Activated CD8-positive, alpha-beta T cell treated with anti-CD3 and anti-CD28 coated beads for 36 hours (primary cell): ENCODE measurements around the gene CABLES1. TPM values are rescaled to one million over a fixed set of nuclear protein-coding genes. Genes with fewer than 3 reads are reported as not detected.
A peak's percentile ranks its signal among the peaks of the same experiment; 100 is the strongest.

Source experiments
- ATAC-seq: fragments of 200-7000 bp; cut with Tn5 transposase; one replicate; pipeline ENCODE4 v1.10.0; 2021; ENCODE audit warnings: mild to moderate bottlenecking, moderate library complexity
- CTCF ChIA-PET: fragments of 350-600 bp; sonication (Branson Sonifier 250); formaldehyde crosslinking; loops from one replicate; lab custom pipeline; 2021; ENCODE audit warnings: antibody characterized with exemption; lab: Charles Lee
- POLR2A ChIA-PET: fragments of 350-600 bp; sonication (Branson Sonifier 250); formaldehyde crosslinking; loops from one replicate; lab custom pipeline; 2021; ENCODE audit warnings: antibody characterized with exemption; lab: Charles Lee
- DNase-seq: peaks from one replicate; pipeline ENCODE4 v3.0.0-alpha.2; 2020
- H3K27ac Mint-ChIP-seq: one replicate; pipeline ENCODE4 v1.8.0; 2021; ENCODE audit warnings: mild to moderate bottlenecking, mixed read lengths
- H3K27me3 Mint-ChIP-seq: one replicate; pipeline ENCODE4 v1.8.0; 2021; ENCODE audit warnings: mixed read lengths
- H3K36me3 Mint-ChIP-seq: one replicate; pipeline ENCODE4 v1.8.0; 2021; ENCODE audit warnings: low read depth, mixed read lengths
- H3K4me1 Mint-ChIP-seq: one replicate; pipeline ENCODE4 v1.8.0; 2021; ENCODE audit warnings: low read depth, mixed read lengths
- H3K4me3 Mint-ChIP-seq: one replicate; pipeline ENCODE4 v1.8.0; 2021; ENCODE audit warnings: mild to moderate bottlenecking, moderate library complexity, mixed read lengths
- H3K9me3 Mint-ChIP-seq: one replicate; pipeline ENCODE4 v1.8.0; 2021; ENCODE audit warnings: mixed read lengths
- CTCF ChIP-seq: fragments of 200-600 bp; IDR thresholded peaks from one replicate; pipeline ENCODE4 v1.8.0; 2022; ENCODE audit warnings: antibody characterized with exemption, mild to moderate bottlenecking
- intact Hi-C: fragments of 100-400 bp; cut with micrococcal nuclease; formaldehyde crosslinking; loops from one replicate; pipeline ENCODE4 v1.10.0; 2022
- total RNA-seq, 2 experiments: library from RNA; stranded (reverse); gene quantifications; one replicate each; pipeline ENCODE4 v1.2.3, GENCODE V29; 2021

Gene CABLES1
- total RNA-seq, 2 experiments from 2014 or later, result 1.8 to 2.0 TPM

GRCh38 chr18:23257137-23257536, 121.9 kb downstream of the CABLES1 start:
- no peaks in the 10 kb centered on the region for H3K9me3 Mint-ChIP-seq
- TF ChIP-seq CTCF, result no peak
- no peaks in the 10 kb centered on the region for H3K27me3 Mint-ChIP-seq
- ChIA-PET POLR2A (no interaction called here), CTCF (no interaction called here)
- no peak for DNase-seq
- ATAC-seq, result no peak
- H3K4me1 Mint-ChIP-seq, result peaks cover 35% of the 10 kb centered on the region
- H3K4me3 Mint-ChIP-seq, result no peak overlapping the region
- intact Hi-C loops, result no loop called here
- no peak overlapping the region for H3K27ac Mint-ChIP-seq
- H3K36me3 Mint-ChIP-seq, result no peaks in the 10 kb centered on the region

DNA sequence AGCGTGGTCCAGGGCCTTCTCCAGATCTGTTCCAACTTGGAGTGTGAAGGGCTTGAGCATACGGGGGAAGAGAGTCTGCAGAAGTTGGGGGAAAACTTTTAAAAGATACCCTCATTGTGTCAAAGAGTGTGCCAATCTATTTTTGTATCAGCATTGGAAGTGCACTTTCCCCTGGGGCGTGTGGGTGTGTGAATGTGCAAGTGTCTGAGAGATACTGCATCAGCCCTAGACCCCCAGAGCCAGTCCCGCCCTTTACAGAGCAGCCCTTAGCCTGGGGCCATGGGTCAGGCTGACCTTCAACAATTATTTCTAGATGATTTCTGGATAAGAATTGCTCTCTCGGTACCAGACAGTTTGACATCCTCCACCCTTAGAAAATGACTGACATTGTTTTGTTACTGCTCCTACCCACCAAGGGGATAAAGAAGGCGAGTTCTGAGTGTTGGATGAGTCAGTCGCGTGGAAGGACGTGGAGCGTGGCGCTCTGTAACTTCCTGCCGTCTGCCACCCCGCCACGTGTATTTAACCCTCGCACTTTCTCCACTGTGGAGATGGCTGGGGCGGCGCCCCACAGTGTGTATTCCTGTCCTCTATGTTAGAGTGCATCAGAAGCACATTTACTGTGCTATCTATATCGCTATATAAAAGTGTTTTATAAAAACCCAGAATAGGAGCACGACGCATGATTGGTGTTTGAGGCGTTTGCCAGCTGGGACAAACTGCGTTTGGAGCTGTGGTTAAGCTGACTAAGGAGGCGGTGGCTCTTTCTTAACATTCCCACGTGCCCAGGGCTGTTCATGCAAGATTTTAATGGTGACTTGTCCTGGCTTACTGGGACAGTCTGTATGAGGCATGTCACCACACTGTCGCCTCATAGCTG, 122.6 kb downstream of the CABLES1 start:
- no peak overlapping the region for H3K27ac Mint-ChIP-seq
- no peak for TF ChIP-seq CTCF
- no peaks in the 10 kb centered on the region for H3K36me3 Mint-ChIP-seq
- ChIA-PET CTCF (interaction anchor here (1.2 to 1.6 kb wide), 2 partner anchors 14 to 20 kb away, joined by 4 to 5 read pairs; no protein-coding TSS in a partner anchor), POLR2A (interaction anchor here (1.2 kb wide), 1 partner anchor 9 kb away, joined by 3 read pairs; no protein-coding TSS in a partner anchor)
- no peaks in the 10 kb centered on the region for H3K9me3 Mint-ChIP-seq
- ATAC-seq (peak; percentile 26), DNase-seq (peak; percentile 34)
- intact Hi-C loops, result no loop called here
- H3K27me3 Mint-ChIP-seq, result no peaks in the 10 kb centered on the region
- H3K4me1 Mint-ChIP-seq, result peaks cover 35% of the 10 kb centered on the region
- H3K4me3 Mint-ChIP-seq, result no peak overlapping the region

DNA sequence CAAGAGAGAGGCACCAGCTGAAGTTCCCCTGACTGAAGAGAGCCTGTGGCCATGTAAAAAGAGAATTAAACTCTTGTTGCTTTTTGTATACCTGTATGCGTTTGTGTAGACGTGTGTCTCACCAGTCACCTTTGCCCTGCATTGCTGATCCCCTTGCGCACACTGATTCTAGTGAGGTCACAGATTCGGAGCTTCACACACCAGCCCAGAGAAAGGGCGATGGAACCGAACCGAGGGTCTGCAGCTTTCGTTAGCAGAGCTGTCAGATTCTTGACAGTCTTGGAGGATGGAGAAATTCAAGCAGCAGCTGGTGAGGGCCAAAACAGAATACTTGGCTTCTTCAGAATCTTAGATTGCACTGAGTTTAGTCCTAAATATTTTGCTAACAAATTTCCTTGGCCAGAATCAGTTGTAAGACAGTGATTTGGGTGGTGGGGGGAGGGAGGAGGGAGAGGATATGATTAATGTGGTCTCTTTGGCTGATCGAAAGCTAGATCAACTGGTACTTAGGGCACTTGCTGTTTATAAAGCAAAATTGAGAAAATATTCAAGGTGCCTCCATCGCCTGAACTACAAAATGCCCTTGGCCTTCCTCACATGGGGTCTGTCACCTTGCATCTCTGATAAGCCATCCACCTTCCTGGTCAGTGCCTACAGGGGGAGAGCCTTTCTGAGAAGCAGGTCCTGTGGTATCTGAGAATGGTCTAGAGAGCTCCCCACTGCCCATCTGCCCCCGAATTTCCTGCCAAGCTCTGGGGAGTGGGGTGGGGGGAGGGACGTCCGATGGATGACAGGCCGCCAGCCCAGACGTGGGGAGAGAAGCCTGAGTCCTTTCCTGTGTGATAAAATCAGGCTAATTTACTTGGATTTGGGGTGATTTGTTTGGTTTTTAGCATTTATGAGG, 123.5 kb downstream of the CABLES1 start:
- H3K9me3 Mint-ChIP-seq, result no peaks in the 10 kb centered on the region
- no peak overlapping the region for H3K4me3 Mint-ChIP-seq
- ATAC-seq (no peak), DNase-seq (no peak)
- H3K27ac Mint-ChIP-seq, result peak overlapping the region; percentile 75
- TF ChIP-seq CTCF, result no peak
- H3K4me1 Mint-ChIP-seq, result peaks cover 35% of the 10 kb centered on the region
- intact Hi-C loops, result no loop called here
- no peaks in the 10 kb centered on the region for H3K36me3 Mint-ChIP-seq
- POLR2A ChIA-PET, result interaction anchor here (1.2 to 1.4 kb wide), 2 partner anchors 10 to 11 kb away, joined by 3 to 4 read pairs; no protein-coding TSS in a partner anchor
- CTCF ChIA-PET, result interaction anchor here (1.2 to 1.8 kb wide), 3 partner anchors 10 to 21 kb away, joined by 4 to 6 read pairs (median 5); no protein-coding TSS in a partner anchor
- no peaks in the 10 kb centered on the region for H3K27me3 Mint-ChIP-seq

DNA sequence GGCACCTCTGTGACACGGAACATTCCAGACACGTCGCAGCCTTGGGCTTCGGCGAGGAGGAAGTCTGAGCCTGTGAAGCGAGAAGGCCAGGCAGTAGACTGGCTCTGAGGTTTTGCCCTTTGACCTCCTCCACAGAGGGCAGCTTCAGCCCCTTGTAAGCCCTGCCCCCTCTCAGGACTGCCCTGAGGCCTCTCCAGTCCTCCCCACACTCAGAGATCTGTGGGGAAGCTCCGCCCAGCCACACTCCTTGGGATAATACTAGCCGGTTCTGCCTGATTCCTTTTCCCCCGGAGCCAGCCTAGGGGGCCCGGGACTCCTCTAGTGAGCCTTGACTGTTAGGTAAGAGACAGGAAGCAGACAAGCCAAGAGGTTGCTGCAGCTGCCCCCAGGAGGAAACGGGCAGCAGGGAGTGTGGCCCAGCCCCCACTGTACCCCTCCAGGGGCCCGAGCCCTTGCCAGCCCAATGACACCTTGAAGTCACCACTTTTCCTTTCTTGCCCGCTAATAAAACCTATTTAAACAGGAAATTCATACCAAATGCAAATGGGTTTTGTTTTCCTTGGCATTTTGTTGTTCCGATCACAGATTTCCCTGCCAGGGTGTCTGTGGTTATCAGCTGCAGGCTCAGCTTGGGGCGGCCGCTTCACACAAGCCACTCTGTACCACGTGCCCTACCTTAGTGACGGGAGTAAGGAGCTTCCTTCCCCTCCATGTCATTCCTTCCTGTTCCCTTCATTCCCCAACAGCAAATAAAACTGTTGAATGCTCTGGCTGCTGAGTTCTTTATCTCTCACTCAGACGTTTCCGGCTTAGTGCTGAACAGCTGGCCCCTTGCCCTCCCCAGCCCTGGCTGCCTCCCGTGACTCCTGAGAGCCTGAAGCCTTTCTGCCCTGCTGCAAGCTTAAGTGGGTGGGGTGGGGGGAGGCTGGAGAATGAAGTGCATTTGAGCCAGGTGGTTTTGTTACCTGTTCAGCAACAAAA, 124.7 kb downstream of the CABLES1 start:
- H3K27ac Mint-ChIP-seq, result peak overlapping the region; percentile 78
- intact Hi-C loops, result no loop called here
- peaks cover 35% of the 10 kb centered on the region for H3K4me1 Mint-ChIP-seq
- no peaks in the 10 kb centered on the region for H3K9me3 Mint-ChIP-seq
- ChIA-PET POLR2A (interaction anchor here (0.8 to 1.4 kb wide), 4 partner anchors 13 to 188 kb away, joined by 3 to 4 read pairs (median 4); no protein-coding TSS in a partner anchor), CTCF (interaction anchor here (1.6 to 1.9 kb wide), 3 partner anchors 9 to 152 kb away, joined by 5 to 6 read pairs (median 5); no protein-coding TSS in a partner anchor)
- peak; percentile 82 for ATAC-seq
- peak overlapping the region; percentile 58 for H3K4me3 Mint-ChIP-seq
- TF ChIP-seq CTCF, result no peak
- no peaks in the 10 kb centered on the region for H3K27me3 Mint-ChIP-seq
- H3K36me3 Mint-ChIP-seq, result no peaks in the 10 kb centered on the region
- DNase-seq, result peak; percentile 45
